CD4-positive, alpha-beta memory T cell (primary cell): ENCODE measurements around the gene THEMIS. TPM values are rescaled to one million over a fixed set of nuclear protein-coding genes. Genes with fewer than 3 reads are reported as not detected.

ENCODE experiments used
- CTCF ChIA-PET: fragments of 350-600 bp; sonication (Branson Sonifier 250); formaldehyde crosslinking; loops from one replicate; lab custom pipeline; 2021; ENCODE audit warnings: inconsistent platforms; ENCODE audit not compliant: partially characterized antibody; lab: Charles Lee
- POLR2A ChIA-PET: fragments of 350-600 bp; sonication (Branson Sonifier 250); formaldehyde crosslinking; loops from one replicate; lab custom pipeline; 2021; ENCODE audit not compliant: partially characterized antibody; lab: Charles Lee
- DNase-seq, 5 donors: peaks; one replicate each; pipeline versions ENCODE4 v3.0.0 to v3.0.0-alpha.2; 2020 to 2022; ENCODE audit warnings: mixed read lengths in 1 of 5
- H3K27ac ChIP-seq: one replicate; pipeline ENCODE4 v1.7.0; 2013; ENCODE audit warnings: low read depth, low read length
- H3K27me3 ChIP-seq: 2 replicates; pipeline ENCODE4 v1.7.0; 2013; ENCODE audit warnings: mild to moderate bottlenecking, low read length, moderate library complexity; ENCODE audit not compliant: insufficient read depth
- H3K36me3 ChIP-seq: 2 replicates; pipeline ENCODE4 v1.7.0; 2013; ENCODE audit warnings: mild to moderate bottlenecking, low read length, moderate library complexity; ENCODE audit not compliant: insufficient read depth
- H3K4me1 ChIP-seq: 2 replicates; pipeline ENCODE4 v1.7.0; 2013; ENCODE audit warnings: mild to moderate bottlenecking, low read length, moderate library complexity; ENCODE audit not compliant: insufficient read depth
- H3K4me3 ChIP-seq, 2 donors: one replicate each; pipeline ENCODE4 v1.7.0; 2013; ENCODE audit warnings: low read length in 2 of 2, mild to moderate bottlenecking in 1 of 2
- H3K9me3 ChIP-seq, 2 donors: one replicate each; pipeline ENCODE4 v1.7.0; 2013; ENCODE audit warnings: low read length in 2 of 2, control low read depth in 1 of 2; ENCODE audit not compliant: control insufficient read depth in 1 of 2
- H3K27ac Mint-ChIP-seq, 7 donors: one replicate each; pipeline ENCODE4 v1.8.0; 2020 to 2021; ENCODE audit warnings: mixed read lengths in 7 of 7, mild to moderate bottlenecking in 6 of 7, inconsistent platforms in 3 of 7, moderate library complexity in 3 of 7
- H3K27me3 Mint-ChIP-seq, 2 donors: one replicate each; pipeline ENCODE4 v1.8.0; 2020 to 2021; ENCODE audit warnings: mixed read lengths in 2 of 2
- H3K36me3 Mint-ChIP-seq, 2 donors: one replicate each; pipeline ENCODE4 v1.8.0; 2020 to 2021; ENCODE audit warnings: mixed read lengths in 2 of 2, inconsistent platforms in 1 of 2, mild to moderate bottlenecking in 1 of 2
- H3K4me1 Mint-ChIP-seq, 4 donors: one replicate each; pipeline ENCODE4 v1.8.0; 2020 to 2021; ENCODE audit warnings: mixed read lengths in 4 of 4, mild to moderate bottlenecking in 1 of 4
- H3K4me3 Mint-ChIP-seq, 8 donors: one replicate each; pipeline ENCODE4 v1.8.0; 2020 to 2021; ENCODE audit warnings: mixed read lengths in 8 of 8, mild to moderate bottlenecking in 7 of 8, moderate library complexity in 6 of 8, inconsistent platforms in 3 of 8
- H3K9me3 Mint-ChIP-seq, 8 donors: one replicate each; pipeline ENCODE4 v1.8.0; 2020 to 2021; ENCODE audit warnings: mixed read lengths in 8 of 8, mild to moderate bottlenecking in 5 of 8, inconsistent platforms in 3 of 8, moderate library complexity in 1 of 8
- intact Hi-C: fragments of 100-400 bp; cut with micrococcal nuclease; formaldehyde crosslinking; loops from one replicate; pipeline ENCODE4 v1.15.1; 2023
- polyA plus RNA-seq, 2 donors: library from polyadenylated mRNA; unstranded; fragments of 300-500 nt; fragmentation: Illumina TruSeq; gene quantifications; one replicate each; pipeline ENCODE4 v1.2.3, GENCODE V29; 2021
- total RNA-seq, 2 experiments: library from RNA; stranded (reverse); gene quantifications; one replicate each; pipeline ENCODE4 v1.2.3, GENCODE V29; 2021

THEMIS gene
- total and polyA plus RNA-seq, 4 experiments from 2014 or later: 58.1 to 112 (median 70.9) TPM

DNA sequence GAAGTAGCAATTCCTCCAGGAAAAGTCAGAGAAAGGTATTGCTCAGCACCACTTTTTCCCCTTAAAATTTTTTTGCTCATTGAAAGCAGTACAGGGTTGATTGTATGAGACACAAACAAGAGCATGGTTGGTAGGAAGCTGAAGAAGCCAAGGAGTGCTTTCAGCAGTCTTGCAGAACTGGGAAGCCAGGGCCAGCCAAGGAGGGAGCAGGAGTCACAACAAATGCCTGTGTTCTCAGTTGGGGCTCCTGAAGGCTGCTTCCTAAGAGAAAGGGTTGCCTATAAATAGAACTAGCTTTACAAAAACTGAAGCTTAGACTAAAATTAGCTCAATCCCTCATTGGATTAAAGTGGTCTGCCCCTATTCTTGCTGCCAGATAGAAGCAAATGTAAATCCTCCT is 3.3 kb upstream of the THEMIS start:
- Mint-ChIP-seq H3K4me3 (peak overlapping the region in 7 of 8 donors; percentile 11 to 67 (median 50)), H3K27me3 (no peaks in the 10 kb centered on the region), H3K27ac (peak overlapping the region; percentile 51 to 91 (median 60)), H3K9me3 (peaks cover 0 to 8% (median 2%) of the 10 kb centered on the region in 8 donors), H3K36me3 (peaks cover 4 to 20% of the 10 kb centered on the region in 2 donors), H3K4me1 (peaks cover 45 to 72% (median 56%) of the 10 kb centered on the region in 4 donors)
- CTCF ChIA-PET: interaction anchor here (2.4 kb wide), 1 partner anchor 49 kb away, joined by 7 read pairs; no protein-coding TSS in a partner anchor
- H3K36me3 ChIP-seq: no peaks in the 10 kb centered on the region
- intact Hi-C loops: loop anchor here (5.0 kb wide), 1 partner anchor 48 kb away; no protein-coding TSS in a partner anchor
- peak overlapping the region in 1 of 2 donors; percentile 8 for H3K4me3 ChIP-seq
- POLR2A ChIA-PET: interaction anchor here (0.6 to 2.0 kb wide), 3 partner anchors 14 to 278 kb away, joined by 3 to 16 read pairs (median 5); no protein-coding TSS in a partner anchor
- H3K27me3 ChIP-seq: no peaks in the 10 kb centered on the region
- peaks cover 61% of the 10 kb centered on the region for H3K4me1 ChIP-seq
- no peak for DNase-seq
- H3K9me3 ChIP-seq: no peaks in the 10 kb centered on the region
- peak overlapping the region; percentile 9 for H3K27ac ChIP-seq

DNA sequence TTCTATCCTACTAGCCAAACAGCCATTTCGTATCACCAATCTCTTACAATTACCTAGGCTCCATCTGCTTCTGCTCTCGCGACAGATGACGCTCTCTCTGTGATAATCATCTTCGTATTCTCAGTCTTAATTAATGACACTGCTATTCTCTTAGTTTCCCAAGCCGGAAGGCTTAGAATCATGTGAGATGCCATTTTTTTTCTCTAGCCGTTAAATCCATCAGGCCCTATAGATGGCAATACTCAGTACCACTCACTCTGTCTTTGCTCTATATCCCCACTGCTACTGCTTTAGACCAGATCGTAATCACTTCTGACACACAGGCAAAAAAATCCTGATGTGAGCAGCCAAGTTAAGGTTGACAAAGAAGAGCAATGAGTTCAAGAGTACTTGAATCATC is 2.1 kb upstream of the THEMIS start:
- peak in 2 of 5 donors; percentile 36 to 41 for DNase-seq
- no peaks in the 10 kb centered on the region for H3K27me3 Mint-ChIP-seq
- Histone ChIP-seq H3K4me3 (no peak overlapping the region), H3K27ac (peak overlapping the region; percentile 34), H3K4me1 (peaks cover 71% of the 10 kb centered on the region), H3K27me3 (no peaks in the 10 kb centered on the region), H3K9me3 (no peaks in the 10 kb centered on the region), H3K36me3 (no peaks in the 10 kb centered on the region)
- ChIA-PET POLR2A (interaction anchor here (0.9 to 6.4 kb wide), 4 partner anchors 14 to 49 kb away, joined by 3 to 72 read pairs (median 4); no protein-coding TSS in a partner anchor), CTCF (interaction anchor here (0.7 to 4.9 kb wide), 3 partner anchors 10 to 166 kb away, joined by 3 to 36 read pairs (median 3); no protein-coding TSS in a partner anchor)
- H3K4me1 Mint-ChIP-seq: peaks cover 47 to 74% (median 59%) of the 10 kb centered on the region in 4 donors
- peak overlapping the region; percentile 70 to 98 (median 88) for H3K27ac Mint-ChIP-seq
- H3K4me3 Mint-ChIP-seq: peak overlapping the region; percentile 44 to 79 (median 69)
- H3K36me3 Mint-ChIP-seq: peaks cover 12 to 17% of the 10 kb centered on the region in 2 donors
- intact Hi-C loops: loop anchor here (5.0 kb wide), 1 partner anchor 49 kb away; no protein-coding TSS in a partner anchor
- peaks cover 0 to 11% (median 2%) of the 10 kb centered on the region in 8 donors for H3K9me3 Mint-ChIP-seq

- H3K27ac Mint-ChIP-seq: peak overlapping the region; percentile 71 to 92 (median 82)
- Histone ChIP-seq H3K27me3 (no peaks in the 10 kb centered on the region), H3K36me3 (no peaks in the 10 kb centered on the region), H3K27ac (peak overlapping the region; percentile 44), H3K4me1 (peaks cover 69% of the 10 kb centered on the region), H3K4me3 (peak overlapping the region; percentile 12 to 27), H3K9me3 (no peaks in the 10 kb centered on the region)
- H3K36me3 Mint-ChIP-seq: peaks cover 11 to 24% of the 10 kb centered on the region in 2 donors
- ChIA-PET CTCF (no interaction called here), POLR2A (interaction anchor here (5.4 to 6.4 kb wide), 2 partner anchors 12 to 41 kb away, joined by 48 to 72 read pairs; no protein-coding TSS in a partner anchor)
- H3K9me3 Mint-ChIP-seq: peaks cover 0 to 4% (median 0%) of the 10 kb centered on the region in 8 donors
- H3K27me3 Mint-ChIP-seq: no peaks in the 10 kb centered on the region
- DNase-seq: no peak
- peak overlapping the region; percentile 71 to 100 (median 98) for H3K4me3 Mint-ChIP-seq
- intact Hi-C loops: no loop called here
- peaks cover 28 to 54% (median 43%) of the 10 kb centered on the region in 4 donors for H3K4me1 Mint-ChIP-seq
Observed at GRCh38 chr6:127897484-127897883, 3.4 kb downstream of the THEMIS start.

- Histone ChIP-seq H3K36me3 (no peaks in the 10 kb centered on the region), H3K4me3 (no peak overlapping the region), H3K4me1 (peaks cover 77% of the 10 kb centered on the region), H3K27me3 (no peaks in the 10 kb centered on the region), H3K27ac (peak overlapping the region; percentile 45), H3K9me3 (no peaks in the 10 kb centered on the region)
- intact Hi-C loops: loop anchor here (2.0 kb wide), 1 partner anchor 13 kb away; no protein-coding TSS in a partner anchor
- Mint-ChIP-seq H3K4me1 (peaks cover 38 to 65% (median 56%) of the 10 kb centered on the region in 4 donors), H3K4me3 (peak overlapping the region; percentile 71 to 89 (median 78)), H3K36me3 (peaks cover 40 to 44% of the 10 kb centered on the region in 2 donors), H3K27me3 (no peaks in the 10 kb centered on the region), H3K27ac (peak overlapping the region; percentile 69 to 97 (median 86)), H3K9me3 (peaks cover 0 to 4% (median 0%) of the 10 kb centered on the region in 8 donors)
- no peak for DNase-seq
- POLR2A ChIA-PET: interaction anchor here (0.7 to 3.4 kb wide), 6 partner anchors 12 to 78 kb away, joined by 3 to 17 read pairs (median 5); no protein-coding TSS in a partner anchor
- CTCF ChIA-PET: interaction anchor here (1.0 to 2.3 kb wide), 3 partner anchors 22 to 75 kb away, joined by 3 to 5 read pairs (median 3); no protein-coding TSS in a partner anchor
Observed at GRCh38 chr6:127894051-127894450, 6.8 kb downstream of the THEMIS start.

GRCh38 chr6:127893541-127893940 is 7.3 kb downstream of the THEMIS start:
- H3K36me3 Mint-ChIP-seq: peaks cover 37 to 42% of the 10 kb centered on the region in 2 donors
- H3K4me1 Mint-ChIP-seq: peaks cover 36 to 62% (median 54%) of the 10 kb centered on the region in 4 donors
- H3K9me3 Mint-ChIP-seq: peaks cover 0 to 1% (median 0%) of the 10 kb centered on the region in 8 donors
- DNase-seq: peak in 1 of 5 donors; percentile 51
- POLR2A ChIA-PET: interaction anchor here (0.7 to 3.4 kb wide), 9 partner anchors 11 to 79 kb away, joined by 3 to 17 read pairs (median 5); no protein-coding TSS in a partner anchor
- no peaks in the 10 kb centered on the region for H3K27me3 Mint-ChIP-seq
- peak overlapping the region; percentile 71 to 89 (median 78) for H3K4me3 Mint-ChIP-seq
- Histone ChIP-seq H3K9me3 (no peaks in the 10 kb centered on the region), H3K27ac (peak overlapping the region; percentile 45), H3K27me3 (no peaks in the 10 kb centered on the region), H3K36me3 (no peaks in the 10 kb centered on the region), H3K4me3 (no peak overlapping the region), H3K4me1 (peaks cover 79% of the 10 kb centered on the region)
- intact Hi-C loops: loop anchor here (1.0 kb wide), 1 partner anchor 8 kb away; the partner anchor contains the start of gene THEMIS
- CTCF ChIA-PET: interaction anchor here (0.9 to 2.3 kb wide), 4 partner anchors 9 to 76 kb away, joined by 3 to 5 read pairs (median 3); no protein-coding TSS in a partner anchor
- peak overlapping the region; percentile 69 to 97 (median 86) for H3K27ac Mint-ChIP-seq

- peaks cover 81% of the 10 kb centered on the region for H3K4me1 ChIP-seq
- Mint-ChIP-seq H3K36me3 (peaks cover 39 to 44% of the 10 kb centered on the region in 2 donors), H3K27ac (peak overlapping the region; percentile 17 to 85 (median 59)), H3K27me3 (no peaks in the 10 kb centered on the region), H3K4me1 (peaks cover 38 to 63% (median 51%) of the 10 kb centered on the region in 4 donors), H3K9me3 (no peaks in the 10 kb centered on the region), H3K4me3 (peak overlapping the region in 7 of 8 donors; percentile 3 to 86 (median 47))
- H3K9me3 ChIP-seq: no peaks in the 10 kb centered on the region
- ChIA-PET CTCF (interaction anchor here (1.1 kb wide), 1 partner anchor 17 kb away, joined by 3 read pairs; no protein-coding TSS in a partner anchor), POLR2A (interaction anchor here (0.6 to 3.4 kb wide), 8 partner anchors 9 to 80 kb away, joined by 3 to 17 read pairs (median 4); partner anchors contain the start of gene THEMIS)
- H3K27ac ChIP-seq: no peak overlapping the region
- intact Hi-C loops: no loop called here
- no peaks in the 10 kb centered on the region for H3K27me3 ChIP-seq
- DNase-seq: no peak
- H3K4me3 ChIP-seq: no peak overlapping the region
- no peaks in the 10 kb centered on the region for H3K36me3 ChIP-seq
Observed at GRCh38 chr6:127891731-127892326, 9.0 kb downstream of the THEMIS start.
